22Rv1 (cell line): Measurements from ENCODE around the gene BEAN1.

Source experiments
- H3K27ac ChIP-seq: fragments of 450-650 bp; 2 replicates; pipeline ENCODE4 v1.5.1; 2017
- ZFX ChIP-seq: fragments of 450-650 bp; IDR thresholded peaks from 2 replicates; pipeline ENCODE4 v1.6.1; 2017; ENCODE audit warnings: antibody characterized with exemption, borderline replicate concordance
- TF ChIP-seq, protein P1 (sequence below): fragments of 450-650 bp; IDR thresholded peaks from 2 replicates; pipeline ENCODE4 v1.5.1; 2017; ENCODE audit warnings: mild to moderate bottlenecking

BEAN1 gene

GRCh38 chr16:66422366-66422765, 4.7 kb upstream of the BEAN1 start:
- no peak overlapping the region for H3K27ac ChIP-seq
- no peak for TF ChIP-seq ZFX
- TF ChIP-seq, protein P1, sequence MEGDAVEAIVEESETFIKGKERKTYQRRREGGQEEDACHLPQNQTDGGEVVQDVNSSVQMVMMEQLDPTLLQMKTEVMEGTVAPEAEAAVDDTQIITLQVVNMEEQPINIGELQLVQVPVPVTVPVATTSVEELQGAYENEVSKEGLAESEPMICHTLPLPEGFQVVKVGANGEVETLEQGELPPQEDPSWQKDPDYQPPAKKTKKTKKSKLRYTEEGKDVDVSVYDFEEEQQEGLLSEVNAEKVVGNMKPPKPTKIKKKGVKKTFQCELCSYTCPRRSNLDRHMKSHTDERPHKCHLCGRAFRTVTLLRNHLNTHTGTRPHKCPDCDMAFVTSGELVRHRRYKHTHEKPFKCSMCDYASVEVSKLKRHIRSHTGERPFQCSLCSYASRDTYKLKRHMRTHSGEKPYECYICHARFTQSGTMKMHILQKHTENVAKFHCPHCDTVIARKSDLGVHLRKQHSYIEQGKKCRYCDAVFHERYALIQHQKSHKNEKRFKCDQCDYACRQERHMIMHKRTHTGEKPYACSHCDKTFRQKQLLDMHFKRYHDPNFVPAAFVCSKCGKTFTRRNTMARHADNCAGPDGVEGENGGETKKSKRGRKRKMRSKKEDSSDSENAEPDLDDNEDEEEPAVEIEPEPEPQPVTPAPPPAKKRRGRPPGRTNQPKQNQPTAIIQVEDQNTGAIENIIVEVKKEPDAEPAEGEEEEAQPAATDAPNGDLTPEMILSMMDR, result no peak

- H3K27ac ChIP-seq, result no peak overlapping the region
- TF ChIP-seq, protein P1, result no peak
- TF ChIP-seq ZFX, result no peak
Measured at GRCh38 chr16:66423177-66423576, 3.9 kb upstream of the BEAN1 start.

DNA sequence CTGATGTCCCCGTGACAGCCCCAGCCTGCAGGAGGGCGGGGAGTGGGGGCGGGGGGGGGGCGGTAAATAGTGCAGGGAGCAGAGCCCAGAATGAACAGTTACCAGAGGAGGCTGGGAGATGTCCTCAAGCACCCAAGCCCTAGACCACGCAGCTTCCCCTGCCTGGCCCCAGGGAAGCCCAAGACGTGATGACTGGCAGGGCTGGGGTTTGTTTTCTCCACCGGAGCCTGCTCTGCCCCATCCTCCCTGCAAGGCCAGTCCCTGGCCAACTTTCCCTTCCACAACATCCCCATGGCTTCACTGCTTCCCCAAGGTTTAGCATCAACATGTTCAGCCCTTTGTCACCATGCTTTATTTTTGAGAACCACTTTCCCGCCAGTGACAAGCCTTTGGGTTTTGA, 1.4 kb upstream of the BEAN1 start:
- TF ChIP-seq, protein P1, result no peak
- no peak for TF ChIP-seq ZFX
- no peak overlapping the region for H3K27ac ChIP-seq

DNA sequence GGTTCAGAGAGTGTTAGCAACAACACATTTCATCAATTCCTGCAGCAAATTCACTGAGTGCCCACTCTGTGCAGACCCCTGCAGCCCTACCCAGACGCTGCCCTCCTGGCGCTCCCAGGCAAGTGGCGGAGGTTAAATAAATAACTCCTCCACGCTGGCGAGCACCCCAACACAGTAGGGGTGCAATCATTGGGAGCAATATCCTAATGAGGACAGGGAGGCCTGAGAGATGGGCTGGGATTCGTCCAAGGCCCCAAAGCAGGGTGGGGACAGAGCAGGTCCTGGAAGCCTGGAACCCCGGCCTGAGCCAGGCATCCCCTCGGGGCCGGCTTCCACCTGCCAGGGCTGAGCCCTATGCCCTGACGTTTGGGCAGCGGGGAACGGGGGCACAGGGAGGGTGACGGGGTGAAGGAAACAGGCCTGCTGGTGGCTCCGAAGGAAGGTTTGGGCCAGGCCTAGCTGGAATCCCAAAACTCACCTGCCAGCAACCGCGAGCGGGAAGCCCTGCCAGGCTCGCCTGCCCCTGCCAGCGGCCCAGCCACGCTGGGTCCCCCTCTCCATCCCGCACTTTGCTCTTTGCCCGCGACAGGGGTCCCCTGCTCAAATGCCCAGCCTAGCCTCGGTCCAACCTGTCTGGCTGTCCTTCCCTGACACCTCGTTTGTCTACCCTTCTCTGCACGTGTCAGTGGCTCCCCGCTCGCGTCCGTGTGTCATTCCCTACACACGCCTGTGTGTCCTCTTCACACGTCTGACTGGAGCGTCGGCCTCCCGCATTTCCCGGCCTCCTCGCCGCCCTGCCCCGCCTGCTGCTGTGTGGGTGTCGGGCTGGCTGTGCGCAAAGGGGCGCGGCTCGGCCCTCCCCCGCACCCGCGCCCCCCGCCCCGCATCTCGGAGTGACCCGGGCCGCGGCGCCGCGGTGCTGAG, 721 bp upstream of the BEAN1 start:
- no peak overlapping the region for H3K27ac ChIP-seq
- TF ChIP-seq ZFX, result no peak
- TF ChIP-seq, protein P1, result no peak

GRCh38 chr16:66427871-66428681, 981 bp downstream of the BEAN1 start:
- H3K27ac ChIP-seq, result no peak overlapping the region
- TF ChIP-seq, protein P1, result no peak
- TF ChIP-seq ZFX, result no peak

DNA sequence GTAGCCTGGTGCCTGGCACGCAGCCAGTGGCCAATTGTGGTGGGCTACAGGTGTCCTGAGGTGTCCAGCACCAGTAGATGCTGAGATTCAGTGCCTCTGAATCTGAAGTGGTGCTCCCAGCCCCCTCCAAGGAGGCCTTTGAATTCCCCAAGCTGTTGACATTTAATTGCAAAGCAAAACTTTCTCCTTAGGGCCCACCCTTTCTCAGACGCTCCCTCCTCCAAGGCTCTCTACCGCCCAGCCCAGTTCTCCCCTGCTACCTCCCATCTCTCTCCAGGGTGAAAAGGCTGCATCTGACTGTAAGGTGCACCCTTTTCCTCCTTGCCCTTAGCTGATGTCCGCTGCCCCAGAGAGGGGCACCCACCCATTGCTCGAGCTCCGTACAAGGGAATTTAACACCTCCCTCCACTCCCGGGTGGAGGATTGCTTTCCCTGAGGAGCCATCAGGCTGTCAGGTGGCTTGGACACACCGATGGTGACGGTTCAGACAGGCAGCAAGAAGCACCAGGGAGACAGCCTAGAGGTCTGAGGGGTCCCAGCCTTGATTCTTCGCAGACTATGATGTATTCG, 1.7 kb downstream of the BEAN1 start:
- no peak overlapping the region for H3K27ac ChIP-seq
- TF ChIP-seq, protein P1, result no peak
- TF ChIP-seq ZFX, result no peak
